ENCODE measurements around the gene CNOT3. TPM values are rescaled to one million over a fixed set of nuclear protein-coding genes. Genes with fewer than 3 reads are reported as not detected.
"Not testable (repeated sequence)": the region's sequence is repeated elsewhere in the genome, so short reads cannot be mapped to it uniquely, and the experiment has no call there.

Gene CNOT3
- total RNA-seq, 1 donor from 2014 or later: 20.7 TPM

- Histone ChIP-seq H3K4me3 (ENCODE audit: low read depth, low read length) (no peak overlapping the region), H3K36me3 (ENCODE audit: control insufficient read depth, insufficient read depth, low read length) (no peaks in the 10 kb centered on the region), H3K27me3 (ENCODE audit: control insufficient read depth, insufficient read depth, low read length) (no peaks in the 10 kb centered on the region)
- DNase-seq (ENCODE audit: low read depth): no peak
- TF ChIP-seq CTCF (IDR thresholded peaks at IDR 0.05; ENCODE audit: insufficient read depth, low read length, poor library complexity, severe bottlenecking): no peak
Observed at GRCh38 chr19:54180691-54181091, 43.1 kb downstream of the CNOT3 start.

- DNase-seq (ENCODE audit: low read depth); H3K36me3 ChIP-seq (ENCODE audit: control insufficient read depth, insufficient read depth, low read length); H3K4me3 ChIP-seq (ENCODE audit: low read depth, low read length): not testable (repeated sequence)
Observed at GRCh38 chr19:54181894-54182293, 44.3 kb downstream of the CNOT3 start.

GRCh38 chr19:54183431-54183830, 45.9 kb downstream of the CNOT3 start:
- TF ChIP-seq CTCF (IDR thresholded peaks at IDR 0.05; ENCODE audit: insufficient read depth, low read length, poor library complexity, severe bottlenecking): no peak
- Histone ChIP-seq H3K27me3 (ENCODE audit: control insufficient read depth, insufficient read depth, low read length) (no peaks in the 10 kb centered on the region), H3K36me3 (ENCODE audit: control insufficient read depth, insufficient read depth, low read length) (peaks cover 2% of the 10 kb centered on the region), H3K4me3 (ENCODE audit: low read depth, low read length) (no peak overlapping the region)
- no peak for DNase-seq (ENCODE audit: low read depth)

More at GRCh38 chr19:54181894-54182293, 44.3 kb downstream of the CNOT3 start:
- H3K27me3 ChIP-seq (ENCODE audit: control insufficient read depth, insufficient read depth, low read length): not testable (repeated sequence)

DNA sequence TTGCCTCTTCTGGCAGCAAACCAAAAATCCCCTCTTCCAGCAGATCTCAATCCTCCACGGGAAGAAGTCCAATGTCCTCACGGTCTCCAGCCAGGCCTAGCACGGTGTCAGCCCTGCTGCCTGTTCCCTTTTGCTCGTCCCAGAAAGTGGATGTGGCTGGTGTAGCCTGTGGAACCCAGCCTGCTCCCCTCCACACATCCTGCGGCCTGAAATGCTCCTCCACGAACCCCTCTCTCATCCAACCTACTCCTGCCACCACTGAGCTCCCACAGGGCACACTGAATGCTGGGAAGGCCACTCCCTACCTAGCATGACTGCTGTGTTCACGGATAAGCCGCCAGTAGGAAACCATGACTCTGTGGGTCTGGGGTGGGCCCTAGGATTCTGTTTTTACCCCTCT, 48.8 kb downstream of the CNOT3 start:
- no peak for DNase-seq (ENCODE audit: low read depth)
- TF ChIP-seq CTCF (IDR thresholded peaks at IDR 0.05; ENCODE audit: insufficient read depth, low read length, poor library complexity, severe bottlenecking): no peak
- H3K36me3 ChIP-seq (ENCODE audit: control insufficient read depth, insufficient read depth, low read length): peaks cover 2% of the 10 kb centered on the region
- H3K4me3 ChIP-seq (ENCODE audit: low read depth, low read length): no peak overlapping the region
- no peaks in the 10 kb centered on the region for H3K27me3 ChIP-seq (ENCODE audit: control insufficient read depth, insufficient read depth, low read length)

GRCh38 chr19:54186934-54187381, 49.4 kb downstream of the CNOT3 start:
- no peak for TF ChIP-seq CTCF (IDR thresholded peaks at IDR 0.05; ENCODE audit: insufficient read depth, low read length, poor library complexity, severe bottlenecking)
- Histone ChIP-seq H3K36me3 (ENCODE audit: control insufficient read depth, insufficient read depth, low read length) (peaks cover 2% of the 10 kb centered on the region), H3K4me3 (ENCODE audit: low read depth, low read length) (no peak overlapping the region), H3K27me3 (ENCODE audit: control insufficient read depth, insufficient read depth, low read length) (no peaks in the 10 kb centered on the region)
- no peak for DNase-seq (ENCODE audit: low read depth)

DNA sequence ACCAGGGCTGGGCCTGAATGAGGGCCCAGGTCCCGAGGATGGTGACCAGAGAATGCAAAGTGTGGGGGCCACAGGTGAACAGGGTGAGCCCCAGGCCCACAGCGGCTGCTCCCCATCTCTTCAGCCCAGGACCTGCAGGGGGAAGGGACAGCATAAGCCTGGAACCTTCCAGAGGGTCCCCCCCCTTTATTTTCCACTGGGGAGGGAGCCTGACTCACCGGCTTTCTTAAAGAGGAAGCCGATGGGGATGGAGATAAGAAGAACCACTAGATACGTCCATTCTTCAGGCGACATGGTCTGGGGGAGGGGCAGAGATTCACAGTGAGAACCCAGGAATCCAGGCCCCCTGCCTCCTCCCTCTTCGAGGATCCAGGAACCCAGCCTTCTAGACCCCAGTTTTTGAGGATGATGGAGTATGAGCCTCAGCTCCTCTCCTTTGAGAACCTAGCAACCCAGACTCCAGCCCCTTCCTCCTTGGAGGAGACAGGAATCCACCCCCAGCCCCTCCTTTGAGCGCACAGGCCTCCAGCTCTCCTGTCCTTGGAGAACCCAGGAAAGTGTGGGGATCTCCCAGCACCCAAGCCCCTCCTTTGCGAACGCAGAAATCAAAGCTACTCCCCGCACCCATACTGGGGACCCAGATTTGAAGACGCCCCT, 50.8 kb downstream of the CNOT3 start:
- peaks cover 2% of the 10 kb centered on the region for H3K36me3 ChIP-seq (ENCODE audit: control insufficient read depth, insufficient read depth, low read length)
- TF ChIP-seq CTCF (IDR thresholded peaks at IDR 0.05; ENCODE audit: insufficient read depth, low read length, poor library complexity, severe bottlenecking): no peak
- H3K4me3 ChIP-seq (ENCODE audit: low read depth, low read length): peak overlapping the region; percentile 77
- no peak for DNase-seq (ENCODE audit: low read depth)
- no peaks in the 10 kb centered on the region for H3K27me3 ChIP-seq (ENCODE audit: control insufficient read depth, insufficient read depth, low read length)

Measured in kidney epithelial cell (primary cell).